GM23248 (cell line): ENCODE data around the gene PEX1. TPM values are rescaled to one million over a fixed set of nuclear protein-coding genes. Genes with fewer than 3 reads are reported as not detected.

Source experiments
- DNase-seq: peaks from one replicate; pipeline ENCODE4 v3.0.0-alpha.2; 2015
- H2AFZ ChIP-seq: fragments of 200-600 bp; sonication (generic); 2 replicates; pipeline ENCODE4 v1.6.1; 2016; ENCODE audit warnings: antibody characterized with exemption
- H3F3A ChIP-seq: fragments of 200-600 bp; sonication (generic); 2 replicates; pipeline ENCODE4 v1.6.1; 2016; ENCODE audit warnings: mild to moderate bottlenecking, antibody characterized with exemption, mixed run types; ENCODE audit not compliant: insufficient read depth
- H3K27ac ChIP-seq: fragments of 200-600 bp; sonication (generic); 2 replicates; pipeline ENCODE4 v1.5.1; 2016; ENCODE audit warnings: mild to moderate bottlenecking
- H3K27me3 ChIP-seq: fragments of 200-600 bp; sonication (generic); replicated peaks from 2 replicates; pipeline ENCODE4 v1.6.1; 2016; ENCODE audit warnings: mild to moderate bottlenecking; ENCODE audit not compliant: insufficient read depth
- H3K36me3 ChIP-seq: fragments of 200-600 bp; sonication (generic); 2 replicates; pipeline ENCODE4 v1.6.1; 2016; ENCODE audit warnings: low read depth, mild to moderate bottlenecking
- H3K4me1 ChIP-seq: fragments of 200-600 bp; sonication (generic); 2 replicates; pipeline ENCODE4 v1.6.1; 2016; ENCODE audit warnings: mild to moderate bottlenecking; ENCODE audit not compliant: insufficient read depth
- H3K4me2 ChIP-seq: fragments of 200-600 bp; sonication (generic); one replicate; pipeline ENCODE4 v1.6.1; 2016; ENCODE audit warnings: mild to moderate bottlenecking; ENCODE audit not compliant: unreplicated experiment
- H3K4me3 ChIP-seq: fragments of 200-600 bp; sonication (generic); 2 replicates; pipeline ENCODE4 v1.5.1; 2016; ENCODE audit warnings: mild to moderate bottlenecking
- H3K79me2 ChIP-seq: fragments of 200-600 bp; sonication (generic); 2 replicates; pipeline ENCODE4 v1.6.1; 2016; ENCODE audit warnings: mild to moderate bottlenecking; ENCODE audit not compliant: insufficient read depth
- H3K9ac ChIP-seq: fragments of 200-600 bp; sonication (generic); 2 replicates; pipeline ENCODE4 v1.6.1; 2016; ENCODE audit warnings: mild to moderate bottlenecking
- H3K9me2 ChIP-seq: fragments of 200-600 bp; sonication (generic); 2 replicates; pipeline ENCODE4 v1.6.1; 2016; ENCODE audit warnings: mixed run types, mild to moderate bottlenecking, moderate library complexity; ENCODE audit not compliant: insufficient read depth
- H3K9me3 ChIP-seq: fragments of 200-600 bp; sonication (generic); one replicate; pipeline ENCODE4 v1.6.1; 2017; ENCODE audit warnings: low read depth
- H4K20me1 ChIP-seq: fragments of 200-600 bp; sonication (generic); 2 replicates; pipeline ENCODE4 v1.6.0; 2016; ENCODE audit not compliant: insufficient read depth
- EZH2 ChIP-seq: fragments of 200-600 bp; sonication (generic); IDR thresholded peaks from 2 replicates; pipeline ENCODE4 v1.6.1; 2018; ENCODE audit warnings: antibody characterized with exemption, mild to moderate bottlenecking; ENCODE audit not compliant: insufficient read depth, poor library complexity, severe bottlenecking
- EZH2phosphoT487 ChIP-seq: fragments of 200-600 bp; sonication (generic); IDR thresholded peaks from 2 replicates; pipeline ENCODE4 v1.6.1; 2018; ENCODE audit warnings: antibody characterized with exemption, moderate library complexity, mild to moderate bottlenecking, low read depth; ENCODE audit not compliant: insufficient read depth
- WGBS, 2 experiments: methylation state at CpG; one replicate each; pipeline ENCODE4 v1.1.6; 2015 to 2017; ENCODE audit warnings: low lambda C conversion rate in 2 of 2, low coverage in 1 of 2; ENCODE audit errors: missing lambda C conversion rate in 2 of 2; 5-methylcytosine and 5-hydroxymethylcytosine counted together
- in situ Hi-C: fragments of 300-500 bp; cut with MboI; formaldehyde crosslinking; loops from 2 replicates; pipeline ENCODE4 v1.15.0; 2020
- polyA plus RNA-seq: library from polyadenylated mRNA; unstranded; fragments of >200 nt; fragmentation: Nextera tagmentation; extraction: Ambion mirVana; gene quantifications from 2 replicates; pipeline ENCODE4 v1.2.1, GENCODE V29; 2016
- total RNA-seq: library from RNA; depleted of rRNA; stranded (reverse); fragments of >200 nt; shearing (Covaris generic); gene quantifications from 2 replicates; pipeline ENCODE4 v1.2.3, GENCODE V29; 2014

Gene PEX1
- total and polyA plus RNA-seq, 2 experiments from 2014 or later = 6.4 to 12.8 TPM

DNA sequence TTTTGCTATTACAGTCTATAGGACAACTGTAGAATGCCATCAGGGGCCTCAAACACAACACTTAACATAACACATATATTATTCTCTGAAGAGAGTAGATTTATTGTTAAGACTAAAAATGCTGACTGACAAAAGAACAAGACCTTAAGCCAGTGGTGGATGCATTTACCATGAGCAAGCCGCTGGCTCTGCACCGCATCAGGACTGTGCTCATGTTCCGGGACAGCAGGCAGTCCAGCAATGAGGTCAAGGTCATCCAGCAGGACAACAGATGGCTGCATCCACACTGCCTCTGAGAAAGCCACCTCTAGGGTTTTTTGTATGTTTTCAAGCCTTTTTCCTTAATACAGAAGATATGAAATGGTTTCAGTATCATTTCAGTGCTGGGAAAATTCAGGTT is 23.8 kb downstream of the PEX1 start:
- no peak for TF ChIP-seq EZH2phosphoT487
- TF ChIP-seq EZH2 = no peak
- in situ Hi-C loops = no loop called here
- no peak overlapping the region for H2AFZ ChIP-seq
- no peak overlapping the region for H3K9ac ChIP-seq
- H3F3A ChIP-seq = no peaks in the 10 kb centered on the region
- H3K4me2 ChIP-seq = no peak overlapping the region
- H3K9me2 ChIP-seq = no peaks in the 10 kb centered on the region
- no peaks in the 10 kb centered on the region for H4K20me1 ChIP-seq
- H3K27ac ChIP-seq = no peak overlapping the region
- WGBS, 2 experiments = 89 to 97% methylated on average over 3 of the region's 3 CpGs
- no peaks in the 10 kb centered on the region for H3K79me2 ChIP-seq
- H3K9me3 ChIP-seq = no peaks in the 10 kb centered on the region
- H3K4me3 ChIP-seq = no peak overlapping the region
- peaks cover 33% of the 10 kb centered on the region for H3K36me3 ChIP-seq
- H3K4me1 ChIP-seq = no peaks in the 10 kb centered on the region
- no peak for DNase-seq
- no peaks in the 10 kb centered on the region for H3K27me3 ChIP-seq

DNA sequence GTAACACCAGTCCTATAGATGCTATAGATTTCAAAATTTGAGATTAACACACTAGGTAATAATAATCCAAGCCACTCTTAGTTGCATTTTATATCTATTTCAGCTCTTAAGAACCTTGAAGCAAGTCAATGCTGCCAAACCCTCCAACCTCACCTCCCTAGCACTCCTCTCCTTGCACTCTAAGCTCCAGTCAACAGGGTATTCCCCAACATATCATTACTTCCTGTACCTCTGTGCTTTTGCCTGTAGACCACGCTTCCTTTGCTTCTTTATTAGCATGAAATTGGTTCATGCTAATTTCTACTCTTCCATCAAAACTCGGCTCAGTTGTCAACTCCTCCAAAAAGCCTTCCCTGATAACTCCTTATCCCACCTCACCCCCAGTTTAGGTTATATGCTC is 24.6 kb downstream of the PEX1 start:
- 89 to 97% methylated on average over 2 of the region's 2 CpGs for WGBS, 2 experiments
- in situ Hi-C loops = no loop called here
- no peaks in the 10 kb centered on the region for H3F3A ChIP-seq

DNA sequence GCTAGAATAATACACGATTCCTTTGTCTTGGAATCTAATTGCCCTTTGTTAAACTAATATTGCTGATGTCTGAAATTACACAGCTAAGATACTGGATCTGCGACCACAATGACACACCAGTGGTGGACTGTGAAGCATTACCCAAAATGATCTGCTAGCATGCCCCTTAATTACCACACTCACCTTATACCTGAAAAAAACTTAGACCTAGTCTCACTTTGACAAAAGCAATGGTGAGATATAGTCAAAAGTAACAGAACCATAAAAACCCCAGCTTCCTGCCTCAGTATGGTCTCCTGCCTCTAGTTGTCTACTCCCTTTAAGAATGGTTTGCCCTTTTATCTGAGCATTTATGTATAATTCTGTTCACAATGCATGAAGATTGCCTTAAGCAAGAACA is 29.8 kb downstream of the PEX1 start:
- H3K4me2 ChIP-seq = no peak overlapping the region
- in situ Hi-C loops = no loop called here
- no peaks in the 10 kb centered on the region for H3K27me3 ChIP-seq
- no peaks in the 10 kb centered on the region for H3F3A ChIP-seq
- WGBS, 2 experiments = 91 to 96% methylated on average over 2 of the region's 2 CpGs
- H4K20me1 ChIP-seq = no peaks in the 10 kb centered on the region
- H3K9ac ChIP-seq = no peak overlapping the region
- no peaks in the 10 kb centered on the region for H3K9me3 ChIP-seq
- no peak for DNase-seq
- no peak overlapping the region for H2AFZ ChIP-seq
- H3K36me3 ChIP-seq = peaks cover 36% of the 10 kb centered on the region
- no peak overlapping the region for H3K27ac ChIP-seq
- H3K79me2 ChIP-seq = no peaks in the 10 kb centered on the region
- TF ChIP-seq EZH2 (no peak), EZH2phosphoT487 (no peak)
- no peaks in the 10 kb centered on the region for H3K9me2 ChIP-seq
- H3K4me1 ChIP-seq = no peaks in the 10 kb centered on the region
- H3K4me3 ChIP-seq = no peak overlapping the region

More for the DNA sequence above, 24.6 kb downstream of the PEX1 start:
- Histone ChIP-seq H3K27ac (no peak overlapping the region), H3K4me2 (no peak overlapping the region), H3K9ac (no peak overlapping the region), H4K20me1 (no peaks in the 10 kb centered on the region), H3K4me3 (no peak overlapping the region), H3K79me2 (no peaks in the 10 kb centered on the region), H3K9me3 (no peaks in the 10 kb centered on the region), H2AFZ (no peak overlapping the region), H3K27me3 (no peaks in the 10 kb centered on the region), H3K4me1 (no peaks in the 10 kb centered on the region), H3K9me2 (no peaks in the 10 kb centered on the region), H3K36me3 (peaks cover 41% of the 10 kb centered on the region)
- TF ChIP-seq EZH2 (no peak), EZH2phosphoT487 (no peak)
- no peak for DNase-seq

DNA sequence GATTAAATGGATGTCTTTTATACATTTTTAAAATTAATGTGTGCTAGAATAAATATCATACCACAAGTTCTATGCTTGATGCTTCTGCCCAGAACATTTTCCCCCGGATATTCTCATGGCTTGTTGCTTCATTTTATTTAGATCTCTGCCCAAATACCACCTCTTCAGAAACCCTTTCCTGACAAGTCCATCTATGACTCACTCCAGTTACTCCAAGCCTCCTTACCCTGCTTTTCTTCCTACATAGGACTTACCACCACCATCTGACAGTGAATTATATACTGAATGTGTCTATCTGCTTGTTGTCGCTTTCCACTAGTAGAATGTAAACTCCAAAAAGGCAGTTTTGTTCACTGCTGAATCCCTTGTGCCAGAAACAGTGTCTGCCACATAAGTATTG is 31.4 kb downstream of the PEX1 start:
- H3K27me3 ChIP-seq = no peaks in the 10 kb centered on the region
- 93 to 99% methylated on average over 2 of the region's 2 CpGs for WGBS, 2 experiments
- no peaks in the 10 kb centered on the region for H4K20me1 ChIP-seq
- H3K9me3 ChIP-seq = no peaks in the 10 kb centered on the region
- no peak overlapping the region for H2AFZ ChIP-seq
- H3K9ac ChIP-seq = no peak overlapping the region
- no peak overlapping the region for H3K4me2 ChIP-seq
- peak; percentile 30 for DNase-seq
- peaks cover 44% of the 10 kb centered on the region for H3K36me3 ChIP-seq
- no peaks in the 10 kb centered on the region for H3K4me1 ChIP-seq
- H3K79me2 ChIP-seq = no peaks in the 10 kb centered on the region
- in situ Hi-C loops = no loop called here
- no peak overlapping the region for H3K27ac ChIP-seq
- H3F3A ChIP-seq = no peaks in the 10 kb centered on the region
- no peaks in the 10 kb centered on the region for H3K9me2 ChIP-seq
- TF ChIP-seq EZH2phosphoT487 (no peak), EZH2 (no peak)
- no peak overlapping the region for H3K4me3 ChIP-seq

DNA sequence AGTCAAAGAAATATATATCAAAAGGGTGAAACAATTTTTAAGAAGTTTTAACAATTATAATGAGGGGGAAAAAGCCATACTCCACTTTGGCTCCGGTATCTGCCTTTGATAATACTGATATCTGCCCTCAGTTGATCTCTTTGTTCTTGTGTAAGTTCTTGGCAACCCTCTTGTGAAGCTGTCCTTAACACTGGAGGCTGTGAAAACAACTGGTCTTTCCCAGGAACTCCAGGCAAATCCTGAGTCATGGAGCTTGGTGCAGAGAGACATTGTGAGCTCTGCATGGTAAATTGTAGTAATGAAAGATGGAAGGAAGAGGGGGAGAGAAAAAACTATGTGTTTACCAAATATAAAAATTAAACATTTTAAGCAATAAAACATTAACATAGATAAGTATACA is 38.7 kb downstream of the PEX1 start:
- no peak for TF ChIP-seq EZH2
- no peak for TF ChIP-seq EZH2phosphoT487
- Histone ChIP-seq H3K36me3 (peaks cover 63% of the 10 kb centered on the region), H3K4me3 (no peak overlapping the region), H2AFZ (no peak overlapping the region), H3K27ac (no peak overlapping the region), H3K9me2 (no peaks in the 10 kb centered on the region), H3K9ac (no peak overlapping the region), H3K9me3 (no peaks in the 10 kb centered on the region), H3K4me1 (no peaks in the 10 kb centered on the region), H4K20me1 (no peaks in the 10 kb centered on the region), H3K4me2 (no peak overlapping the region), H3K27me3 (no peaks in the 10 kb centered on the region), H3K79me2 (no peaks in the 10 kb centered on the region), H3F3A (no peaks in the 10 kb centered on the region)
- 97 to 100% methylated on average over 1 of the region's 1 CpG for WGBS, 2 experiments
- in situ Hi-C loops = no loop called here
- DNase-seq = no peak
